Spleen (tissue), 11 donors: ENCODE measurements around the gene RBM20. TPM values are rescaled to one million over a fixed set of nuclear protein-coding genes. Genes with fewer than 3 reads are reported as not detected.

Experiments used
- DNase-seq: peaks from one replicate; pipeline ENCODE4 v3.0.0-alpha.2; 2020
- H3K27ac ChIP-seq, 8 donors: fragments of 200-600 bp; sonication (generic) in 7 of 8; 1 replicate in 4 of 8; 2 replicates in 4 of 8; pipeline versions ENCODE4 v1.5.0 to v1.8.0; 2016 to 2021; ENCODE audit warnings: inconsistent platforms in 4 of 8, mild to moderate bottlenecking in 4 of 8, moderate library complexity in 1 of 8
- H3K27me3 ChIP-seq, 7 donors: fragments of 200-600 bp; sonication (generic) in 6 of 7; replicated peaks in 1 of 7; 1 replicate in 4 of 7; 2 replicates in 3 of 7; pipeline versions ENCODE4 v1.5.0 to v1.8.0; 2016 to 2021; ENCODE audit warnings: inconsistent platforms in 3 of 7, mild to moderate bottlenecking in 1 of 7
- H3K36me3 ChIP-seq, 6 donors: fragments of 200-600 bp; sonication (generic) in 5 of 6; 1 replicate in 4 of 6; 2 replicates in 2 of 6; pipeline versions ENCODE4 v1.5.0 to v1.8.0; 2016 to 2021; ENCODE audit warnings: inconsistent platforms in 2 of 6
- H3K4me1 ChIP-seq, 6 donors: fragments of 200-600 bp; sonication (generic) in 5 of 6; 1 replicate in 3 of 6; 2 replicates in 3 of 6; pipeline versions ENCODE4 v1.5.0 to v1.8.0; 2016 to 2021; ENCODE audit warnings: inconsistent platforms in 3 of 6
- H3K4me3 ChIP-seq, 8 donors: fragments of 200-600 bp; sonication (generic) in 7 of 8; 1 replicate in 4 of 8; 2 replicates in 4 of 8; pipeline versions ENCODE4 v1.5.0 to v1.8.0; 2016 to 2021; ENCODE audit warnings: inconsistent platforms in 4 of 8, mild to moderate bottlenecking in 4 of 8, moderate library complexity in 2 of 8
- H3K9me3 ChIP-seq, 8 donors: fragments of 200-600 bp; sonication (generic) in 7 of 8; 1 replicate in 4 of 8; 2 replicates in 4 of 8; pipeline versions ENCODE4 v1.5.0 to v1.8.0; 2016 to 2021; ENCODE audit warnings: inconsistent platforms in 4 of 8
- CTCF ChIP-seq, 11 experiments: fragments of 200-600 bp in 7 of 11; fragments of 450-650 bp in 4 of 11; sonication (generic) in 4 of 11; IDR thresholded peaks in 8 of 11; conservative IDR thresholded peaks in 3 of 11; 1 replicate in 7 of 11; 2 replicates in 4 of 11; pipeline versions ENCODE4 v1.4.0 to v1.8.0; 2016 to 2021; ENCODE audit warnings: antibody characterized with exemption in 11 of 11, inconsistent platforms in 4 of 11, mild to moderate bottlenecking in 1 of 11
- POLR2A ChIP-seq, 3 donors: fragments of 450-650 bp; IDR thresholded peaks; one replicate each; pipeline ENCODE4 v1.5.1; 2017; ENCODE audit warnings: antibody characterized with exemption in 3 of 3, mild to moderate bottlenecking in 1 of 3
- POLR2AphosphoS5 ChIP-seq, 3 donors: sonication (generic); formaldehyde crosslinking; IDR thresholded peaks; one replicate each; pipeline ENCODE4 v1.5.1; 2017; ENCODE audit warnings: antibody characterized with exemption in 3 of 3
- WGBS, 5 donors: extraction: QIAGEN DNeasy Blood & Tissue Kit in 3 of 5; methylation state at CpG; one replicate each; pipeline versions ENCODE4 v1.1.5 to v1.1.7; 2013 to 2018; 5-methylcytosine and 5-hydroxymethylcytosine counted together
- intact Hi-C: fragments of 100-400 bp; cut with DNase I; formaldehyde crosslinking; loops from one replicate; pipeline ENCODE4 v1.15.0; 2023; ENCODE audit warnings: low total_unique reads
- polyA plus RNA-seq, 3 donors: library from polyadenylated mRNA; stranded (reverse); fragments of 200-250 nt; gene quantifications; one replicate each; pipeline ENCODE4 v1.2.1, GENCODE V29; 2013
- total RNA-seq, 7 donors: library from RNA; depleted of rRNA in 3 of 7; stranded (reverse); fragments of >200 nt in 3 of 7; fragmentation: NEBNext Ultra II Directional in 4 of 7; extraction: Animal tissue kit (Norgen Biotek cat#: 25700) in 4 of 7; gene quantifications; one replicate each; pipeline versions ENCODE4 v1.1.0 to v1.2.1, GENCODE V29; 2016 to 2021
- donor health status: healthy with polysubstance abuse.
- donor health status: DM: no; HTN: no; CAD: no; lungs with moderate emphysema.
- donor health status: DM: no; HTN: no; CAD: no.
- donor health status: Bipolar disorder and iron deficiency.
- donor health status: healthy.
- donor health status: DM: no; HTN: no; CAD: no.
- donor health status: DM: yes; HTN: yes; CAD: no.

RBM20 gene
- total and polyA plus RNA-seq, 10 donors, result 0.04 to 0.72 (median 0.29) TPM; not detected in 1

- Histone ChIP-seq H3K4me1 (peaks cover 0 to 6% (median 0%) of the 10 kb centered on the region in 6 donors), H3K4me3 (no peak overlapping the region), H3K27ac (no peak overlapping the region), H3K27me3 (peaks cover 0 to 65% (median 20%) of the 10 kb centered on the region in 7 donors), H3K9me3 (no peaks in the 10 kb centered on the region), H3K36me3 (no peaks in the 10 kb centered on the region)
- intact Hi-C loops, result no loop called here
- no peak for TF ChIP-seq POLR2A (IDR thresholded peaks at IDR 0.05)
- no peak for TF ChIP-seq POLR2AphosphoS5 (IDR thresholded peaks at IDR 0.05)
- TF ChIP-seq CTCF (IDR thresholded peaks at IDR 0.05 in 8 of 11, conservative IDR thresholded peaks at IDR 0.05 in 3 of 11), result no peak
- no peak for DNase-seq
- WGBS, 5 donors, result 74 to 82% (median 79%) methylated on average over 6 of the region's 6 CpGs
Measured at GRCh38 chr10:110652475-110653118, 8.5 kb downstream of the RBM20 start.

GRCh38 chr10:110655320-110655719 lies 11.2 kb downstream of the RBM20 start:
- intact Hi-C loops, result no loop called here
- WGBS, 5 donors, result 70 to 87% (median 78%) methylated on average over 1 of the region's 1 CpG
- TF ChIP-seq POLR2AphosphoS5 (IDR thresholded peaks at IDR 0.05) (no peak), CTCF (IDR thresholded peaks at IDR 0.05 in 8 of 11, conservative IDR thresholded peaks at IDR 0.05 in 3 of 11) (no peak), POLR2A (IDR thresholded peaks at IDR 0.05) (no peak)
- Histone ChIP-seq H3K4me1 (peaks cover 0 to 6% (median 0%) of the 10 kb centered on the region in 6 donors), H3K27me3 (peaks cover 0 to 38% (median 6%) of the 10 kb centered on the region in 7 donors), H3K36me3 (no peaks in the 10 kb centered on the region), H3K4me3 (no peak overlapping the region), H3K27ac (no peak overlapping the region), H3K9me3 (no peaks in the 10 kb centered on the region)
- no peak for DNase-seq

- intact Hi-C loops, result no loop called here
- no peak overlapping the region for H3K27ac ChIP-seq
- no peaks in the 10 kb centered on the region for H3K36me3 ChIP-seq
- peaks cover 0 to 28% (median 6%) of the 10 kb centered on the region in 7 donors for H3K27me3 ChIP-seq
- WGBS, 5 donors, result 92 to 96% (median 94%) methylated on average over 4 of the region's 4 CpGs
- H3K4me3 ChIP-seq, result no peak overlapping the region
- peaks cover 0 to 2% (median 0%) of the 10 kb centered on the region in 6 donors for H3K4me1 ChIP-seq
- no peak for TF ChIP-seq POLR2AphosphoS5 (IDR thresholded peaks at IDR 0.05)
- TF ChIP-seq CTCF (IDR thresholded peaks at IDR 0.05 in 8 of 11, conservative IDR thresholded peaks at IDR 0.05 in 3 of 11), result no peak
- TF ChIP-seq POLR2A (IDR thresholded peaks at IDR 0.05), result no peak
- H3K9me3 ChIP-seq, result no peaks in the 10 kb centered on the region
- no peak for DNase-seq
Measured at GRCh38 chr10:110656612-110657011, 12.5 kb downstream of the RBM20 start.

- TF ChIP-seq CTCF (IDR thresholded peaks at IDR 0.05 in 8 of 11, conservative IDR thresholded peaks at IDR 0.05 in 3 of 11) (no peak), POLR2AphosphoS5 (IDR thresholded peaks at IDR 0.05) (no peak), POLR2A (IDR thresholded peaks at IDR 0.05) (no peak)
- Histone ChIP-seq H3K4me3 (no peak overlapping the region), H3K36me3 (no peaks in the 10 kb centered on the region), H3K4me1 (no peaks in the 10 kb centered on the region), H3K27me3 (peaks cover 0 to 18% (median 0%) of the 10 kb centered on the region in 7 donors), H3K27ac (no peak overlapping the region), H3K9me3 (no peaks in the 10 kb centered on the region)
- intact Hi-C loops, result no loop called here
- no peak for DNase-seq
- 78 to 91% (median 84%) methylated on average over 11 of the region's 11 CpGs for WGBS, 5 donors
Measured at GRCh38 chr10:110657973-110658691, 14.0 kb downstream of the RBM20 start.
